Epithelial cell of prostate (primary cell): Measurements from ENCODE around the gene B3GALT4.

Experiments
- DNase-seq: peaks from one replicate; pipeline ENCODE4 v3.0.0-alpha.2; 2011; ENCODE audit warnings: low read depth, low spot score
- H3K27ac ChIP-seq: fragments of 450-650 bp; 2 replicates; pipeline ENCODE4 v1.5.1; 2017; ENCODE audit warnings: mild to moderate bottlenecking

B3GALT4 gene

GRCh38 chr6:33313105-33313708 is 36.3 kb downstream of the B3GALT4 start:
- no peak for DNase-seq
- H3K27ac ChIP-seq: peak overlapping the region; percentile 89

DNA sequence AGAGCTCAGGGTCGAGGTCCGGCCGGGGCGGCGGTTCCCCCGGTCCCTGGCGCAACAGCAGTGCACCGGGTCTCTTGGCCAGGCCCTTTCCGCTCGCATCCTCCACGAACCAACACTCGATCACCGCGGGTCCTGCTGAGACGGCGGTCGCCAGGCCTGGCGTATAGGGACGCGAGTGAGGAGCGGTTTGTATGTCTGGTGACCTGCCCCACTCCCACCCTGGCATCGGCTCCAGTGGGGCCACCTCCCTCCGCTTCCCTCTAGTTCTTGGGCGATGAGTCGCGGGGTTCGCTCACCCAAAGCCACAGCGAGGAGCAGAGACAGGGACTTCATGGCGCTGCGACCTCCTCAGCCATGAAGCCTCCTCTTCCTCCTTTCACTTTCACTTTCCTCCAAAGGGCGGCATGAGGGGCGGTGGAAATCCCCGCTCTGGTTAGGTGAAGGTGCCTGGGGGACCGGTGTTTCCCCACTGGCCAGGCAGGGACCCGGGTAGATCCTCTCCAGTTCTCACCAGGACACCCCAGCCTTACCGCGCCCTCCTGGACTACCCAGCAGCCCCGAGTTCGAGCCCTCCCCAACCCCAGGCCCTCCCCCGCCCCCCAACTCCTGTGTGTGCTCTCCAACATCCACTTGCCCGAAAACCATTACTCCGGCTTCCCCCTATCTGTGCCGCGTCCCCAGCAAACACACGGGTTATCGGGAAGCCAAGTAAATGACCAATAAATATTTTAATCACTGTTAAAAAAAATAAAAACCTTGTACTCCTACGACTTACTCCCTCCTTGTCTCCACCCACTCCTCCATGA is 37.0 kb downstream of the B3GALT4 start, which contains the start of gene TAPBP:
TAPBP (minus strand) TSS at position 370 of the 806 bp plus-strand sequence; CDS start at position 333, 37 bp downstream.
- DNase-seq: no peak
- H3K27ac ChIP-seq: peak within 1 kb of the TSS; percentile 89

DNA sequence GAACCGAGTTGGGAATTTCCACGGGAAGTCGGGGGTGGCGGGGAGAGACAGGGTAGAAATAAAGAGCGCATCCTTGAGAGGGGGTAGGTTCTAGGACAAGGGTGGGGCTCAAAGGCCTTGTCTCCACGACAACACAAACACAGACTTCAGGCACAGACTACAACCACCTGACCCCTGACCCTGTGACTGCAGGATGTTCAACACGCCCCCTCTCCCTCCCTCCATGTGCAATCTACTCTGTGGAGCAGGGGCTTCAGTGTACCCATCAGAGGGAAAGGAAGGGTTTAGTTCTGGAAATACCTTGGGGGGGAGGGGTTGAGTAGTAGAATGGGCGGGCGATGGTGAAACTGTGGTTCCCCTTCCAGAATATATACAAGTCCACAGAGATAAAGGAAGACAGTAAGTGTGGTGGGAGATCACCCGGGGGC is 37.6 kb downstream of the B3GALT4 start:
- DNase-seq: no peak

GRCh38 chr6:33314943-33315792 is 38.2 kb downstream of the B3GALT4 start:
- H3K27ac ChIP-seq: peak overlapping the region; percentile 89
- DNase-seq: no peak

More for the DNA sequence above, 37.6 kb downstream of the B3GALT4 start:
- peak overlapping the region; percentile 89 for H3K27ac ChIP-seq

DNA sequence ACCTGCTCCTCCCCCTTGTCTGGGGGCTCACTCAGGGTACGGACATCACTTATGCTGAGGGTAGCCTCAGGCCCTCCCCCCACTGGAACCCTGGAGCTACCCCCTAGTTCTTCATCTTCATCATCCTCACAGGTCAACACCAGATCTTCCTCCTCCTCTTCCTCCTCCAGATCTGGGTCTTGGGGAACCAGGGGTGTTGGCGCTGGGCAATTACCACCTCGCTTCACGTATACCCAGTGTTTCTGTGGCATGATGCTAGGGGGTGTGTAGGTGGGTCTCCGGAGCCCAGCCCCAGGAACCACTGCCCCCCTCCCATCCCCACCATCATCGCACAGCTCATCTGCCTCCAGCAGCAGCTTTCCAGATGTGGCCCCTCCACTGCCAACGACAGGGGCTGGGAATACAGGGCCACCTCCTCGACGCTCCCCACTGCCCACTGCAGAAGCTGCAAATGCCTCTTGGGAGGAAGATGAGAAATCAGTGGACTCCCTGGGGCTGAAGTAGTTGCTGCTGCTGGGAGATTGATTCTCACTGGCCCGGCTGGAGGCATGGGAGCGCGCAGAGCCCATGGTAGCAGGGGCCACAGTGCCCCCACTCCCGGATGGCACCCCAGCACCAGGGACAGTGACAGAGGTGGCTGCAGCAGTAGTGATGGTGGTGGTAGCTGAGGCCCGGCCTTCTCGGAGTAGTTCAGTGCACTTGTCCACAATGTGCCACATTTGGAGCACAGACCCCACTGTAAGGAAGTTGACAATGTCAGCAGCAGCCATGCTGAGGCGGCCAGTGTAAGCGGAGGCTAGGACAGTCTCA is 39.1 kb downstream of the B3GALT4 start:
- no peak for DNase-seq
- no peak overlapping the region for H3K27ac ChIP-seq

DNA sequence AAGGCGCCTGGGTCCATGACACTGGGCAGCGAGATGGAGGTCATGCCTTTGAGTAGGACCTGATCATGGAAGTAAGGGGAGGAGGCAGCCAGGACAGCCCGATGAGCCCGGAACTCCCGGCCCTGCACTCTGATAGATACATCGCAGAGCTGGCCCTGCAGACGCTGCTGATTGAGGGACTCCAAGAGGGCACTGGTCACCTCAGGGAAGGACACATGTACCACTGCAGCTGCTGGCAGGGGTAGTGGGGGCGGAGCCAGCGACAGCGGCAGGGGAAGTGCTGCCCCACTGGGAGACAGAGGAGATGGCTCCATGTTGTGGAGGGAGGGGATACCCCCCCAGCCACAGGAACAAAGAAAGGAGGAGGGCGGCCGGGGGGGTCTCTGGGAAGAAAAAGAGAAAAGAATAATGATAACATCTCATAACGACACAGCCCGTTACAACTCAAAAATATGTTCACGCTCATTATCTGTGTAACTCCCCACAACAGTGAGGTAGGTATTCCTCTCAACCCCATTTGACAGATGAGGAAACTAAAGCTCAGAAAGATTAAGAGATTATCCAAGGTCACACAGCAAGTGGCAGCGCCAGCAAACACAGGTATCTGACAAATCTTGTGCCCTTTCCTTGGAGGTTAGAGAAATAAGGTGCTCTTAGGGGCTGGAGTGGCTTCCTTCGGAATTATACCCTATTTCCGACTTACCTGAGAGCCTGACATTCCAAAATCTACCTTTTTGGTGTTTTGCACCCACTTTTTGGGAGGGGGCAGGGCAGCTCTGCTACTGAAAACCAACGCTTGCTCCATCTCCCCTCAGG is 39.9 kb downstream of the B3GALT4 start:
- H3K27ac ChIP-seq: peak overlapping the region; percentile 75
- no peak for DNase-seq

GRCh38 chr6:33317419-33317668 is 40.4 kb downstream of the B3GALT4 start:
- peak overlapping the region; percentile 75 for H3K27ac ChIP-seq
- DNase-seq: no peak

GRCh38 chr6:33317669-33318425 is 40.9 kb downstream of the B3GALT4 start, which contains the start of gene ZBTB22:
ZBTB22 (minus strand) TSS chr6:33317744; CDS start chr6:33316916, 828 bp downstream.
- H3K27ac ChIP-seq: peak within 1 kb of the TSS; percentile 75
- peak; percentile 92 for DNase-seq

DNA sequence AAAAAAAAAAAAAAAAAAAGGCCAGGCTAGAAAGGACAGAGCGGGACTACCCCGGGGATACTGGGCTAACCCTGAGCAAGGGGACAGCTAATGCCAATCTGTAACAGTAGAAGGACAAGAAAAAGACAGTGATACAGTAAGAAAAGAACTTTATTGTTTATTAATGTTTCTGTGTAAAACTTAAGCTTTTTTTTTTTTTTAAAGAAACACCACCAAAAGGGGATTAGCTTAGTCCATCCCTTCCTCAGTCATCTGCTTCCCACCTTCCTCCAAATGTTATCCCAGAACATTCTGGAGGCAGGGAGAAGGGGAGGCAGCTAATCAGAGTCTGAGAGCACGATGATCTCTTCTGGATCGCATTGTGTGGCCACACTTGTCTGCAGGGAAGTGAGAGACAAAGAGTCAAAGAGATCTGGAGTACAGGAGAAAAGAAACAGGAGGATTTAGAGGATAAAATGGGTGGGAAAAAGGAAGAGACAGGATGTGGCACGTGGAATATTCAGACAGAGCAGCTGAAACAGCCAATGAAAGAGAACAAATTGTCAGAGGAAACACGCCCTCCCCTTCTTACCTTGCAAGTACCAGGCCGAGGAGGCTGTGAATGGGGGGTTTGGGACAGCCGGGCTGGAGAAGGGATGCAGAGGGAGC is 41.6 kb downstream of the B3GALT4 start:
- peak overlapping the region; percentile 75 for H3K27ac ChIP-seq
- no peak for DNase-seq

DNA sequence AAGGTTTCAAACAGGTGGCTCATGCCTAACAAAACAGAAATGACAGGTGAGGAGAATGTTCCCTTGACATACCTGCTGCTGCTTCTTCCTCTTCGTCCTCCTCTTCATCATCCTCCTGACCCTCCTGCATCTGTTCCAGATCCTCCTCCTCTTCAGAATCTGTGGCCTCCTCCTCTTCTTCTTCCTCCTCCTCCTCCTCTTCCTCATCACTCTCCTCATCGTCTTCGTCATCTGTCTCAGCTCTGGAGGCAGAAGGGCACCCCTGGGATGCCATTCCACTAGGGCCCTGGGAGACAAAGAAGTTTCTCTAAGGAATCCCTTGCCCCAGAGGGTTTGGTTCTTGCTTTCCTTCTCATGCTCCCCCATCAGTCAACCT is 43.0 kb downstream of the B3GALT4 start:
- peak overlapping the region; percentile 82 for H3K27ac ChIP-seq
- no peak for DNase-seq

GRCh38 chr6:33320315-33321181 is 43.6 kb downstream of the B3GALT4 start:
- H3K27ac ChIP-seq: peak overlapping the region; percentile 82
- DNase-seq: no peak

- DNase-seq: no peak
- H3K27ac ChIP-seq: peak overlapping the region; percentile 82
These were observed 44.3 kb downstream of the B3GALT4 start for GRCh38 chr6:33321227-33321626.

DNA sequence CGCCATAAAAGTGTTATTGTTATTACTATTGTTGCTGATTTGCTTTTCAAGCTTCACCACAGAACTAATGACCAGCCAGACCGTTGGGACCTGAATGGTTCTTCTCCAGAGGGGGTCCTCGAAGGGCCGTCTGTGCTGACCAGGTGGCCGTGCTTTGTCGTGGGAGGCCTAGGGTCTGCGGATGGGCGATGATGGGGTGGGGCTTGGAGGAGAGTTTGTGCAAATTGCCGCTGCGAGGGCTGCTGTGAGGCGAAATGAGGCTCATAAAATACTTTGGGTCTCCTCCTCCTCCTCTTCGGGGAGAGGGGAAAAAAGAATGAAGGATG is 46.7 kb downstream of the B3GALT4 start:
- DNase-seq: no peak
- peak overlapping the region; percentile 82 for H3K27ac ChIP-seq

- H3K27ac ChIP-seq: no peak overlapping the region
- no peak for DNase-seq
These were observed 47.2 kb downstream of the B3GALT4 start for GRCh38 chr6:33324125-33324524.
